Astrocyte (in vitro differentiated cells and primary cell): ENCODE results near the gene FBXL19. TPM values are rescaled to one million over a fixed set of nuclear protein-coding genes. Genes with fewer than 3 reads are reported as not detected.

ENCODE experiments used
- DNase-seq: peaks from one replicate; pipeline ENCODE4 v3.0.0-alpha.2; 2010; ENCODE audit warnings: low read depth
- FAIRE-seq: peaks from 2 replicates; lab custom pipeline; 2011; peaks lifted over from hg19 to GRCh38; lab: Jason Lieb, UNC
- H2AFZ ChIP-seq: 2 replicates; pipeline ENCODE4 v1.6.0; 2012; ENCODE audit warnings: low read depth, low read length, inconsistent platforms
- H3K27ac ChIP-seq: 2 replicates; pipeline ENCODE4 v1.5.1; 2011; ENCODE audit warnings: low read depth, low read length, inconsistent platforms
- H3K27me3 ChIP-seq: 2 replicates; pipeline ENCODE4 v1.6.0; 2011; ENCODE audit warnings: low read length, inconsistent platforms; ENCODE audit not compliant: insufficient read depth
- H3K36me3 ChIP-seq: 2 replicates; pipeline ENCODE4 v1.5.1; 2011; ENCODE audit warnings: low read length, inconsistent platforms; ENCODE audit not compliant: insufficient read depth
- H3K4me1 ChIP-seq: 2 replicates; pipeline ENCODE4 v1.5.1; 2011; ENCODE audit warnings: low read length, inconsistent platforms; ENCODE audit not compliant: insufficient read depth
- H3K4me2 ChIP-seq: 2 replicates; pipeline ENCODE4 v1.6.0; 2012; ENCODE audit warnings: low read length, inconsistent platforms
- H3K4me3 ChIP-seq: 2 replicates; pipeline ENCODE4 v1.5.1; 2011; ENCODE audit warnings: low read depth, mild to moderate bottlenecking, low read length, inconsistent platforms; ENCODE audit not compliant: insufficient read depth
- H3K79me2 ChIP-seq: 2 replicates; pipeline ENCODE4 v1.6.0; 2012; ENCODE audit warnings: mild to moderate bottlenecking, low read length, inconsistent platforms; ENCODE audit not compliant: insufficient read depth
- H3K9ac ChIP-seq: 2 replicates; pipeline ENCODE4 v1.6.0; 2012; ENCODE audit warnings: mild to moderate bottlenecking, low read length, inconsistent platforms
- H3K9me3 ChIP-seq: 2 replicates; pipeline ENCODE4 v1.5.1; 2012; ENCODE audit warnings: low read depth, mild to moderate bottlenecking, low read length, inconsistent platforms; ENCODE audit not compliant: insufficient read depth
- H4K20me1 ChIP-seq: 2 replicates; pipeline ENCODE4 v1.6.0; 2012; ENCODE audit warnings: low read length, inconsistent platforms; ENCODE audit not compliant: insufficient read depth
- H3K27ac Mint-ChIP-seq: one replicate; pipeline ENCODE4 v1.8.0; 2021; ENCODE audit warnings: mild to moderate bottlenecking, mixed read lengths; ENCODE audit not compliant: unreplicated experiment
- H3K27me3 Mint-ChIP-seq: one replicate; pipeline ENCODE4 v1.8.0; 2021; ENCODE audit warnings: low read depth, mixed read lengths; ENCODE audit not compliant: unreplicated experiment
- H3K36me3 Mint-ChIP-seq: one replicate; pipeline ENCODE4 v1.8.0; 2021; ENCODE audit warnings: low read depth, mixed read lengths; ENCODE audit not compliant: unreplicated experiment
- H3K4me1 Mint-ChIP-seq: one replicate; pipeline ENCODE4 v1.8.0; 2021; ENCODE audit warnings: low read depth, mixed read lengths; ENCODE audit not compliant: unreplicated experiment
- H3K4me3 Mint-ChIP-seq: one replicate; pipeline ENCODE4 v1.8.0; 2021; ENCODE audit warnings: mild to moderate bottlenecking, moderate library complexity, mixed read lengths; ENCODE audit not compliant: unreplicated experiment
- H3K9me3 Mint-ChIP-seq: one replicate; pipeline ENCODE4 v1.8.0; 2021; ENCODE audit warnings: mild to moderate bottlenecking, mixed read lengths; ENCODE audit not compliant: unreplicated experiment
- EZH2 ChIP-seq: IDR thresholded peaks from 2 replicates; pipeline ENCODE4 v1.6.1; 2012; ENCODE audit warnings: mild to moderate bottlenecking, low read length, inconsistent platforms; ENCODE audit not compliant: insufficient read depth
- total RNA-seq: library from RNA; stranded (reverse); gene quantifications from 2 replicates; pipeline ENCODE4 v1.2.1, GENCODE V29; 2021
- TF ChIP-seq, protein P1 (sequence below): IDR thresholded peaks from 2 replicates; pipeline ENCODE4 v1.5.1; 2011; ENCODE audit warnings: low read depth, mild to moderate bottlenecking, inconsistent platforms, low read length, moderate library complexity; ENCODE audit not compliant: insufficient read depth

The FBXL19 gene
- total RNA-seq, 1 donor from 2014 or later: 42.5 TPM

GRCh38 chr16:30892670-30893416 lies 30.5 kb upstream of the FBXL19 start:
- no peak for FAIRE-seq

DNA sequence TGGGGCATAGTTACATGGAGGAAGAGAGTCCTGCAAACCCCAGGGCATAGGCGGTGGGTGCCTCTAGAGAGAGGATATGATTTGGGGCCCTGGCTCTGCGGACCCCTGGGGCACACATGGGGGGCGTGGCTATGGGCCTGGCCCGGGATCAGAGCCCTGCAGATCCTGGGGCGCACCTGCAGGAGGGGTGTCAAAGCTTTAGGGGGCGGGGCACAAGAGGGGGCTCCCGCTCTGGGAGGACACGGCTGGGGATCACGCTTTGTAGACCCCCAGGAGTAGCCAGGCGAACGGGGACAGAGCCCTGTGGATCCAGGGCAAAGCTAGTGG lies 30.0 kb upstream of the FBXL19 start:
- Mint-ChIP-seq H3K4me1 (peaks cover 18% of the 10 kb centered on the region), H3K27ac (peak overlapping the region; percentile 62), H3K4me3 (peak overlapping the region; percentile 88), H3K9me3 (no peaks in the 10 kb centered on the region), H3K36me3 (peaks cover 9% of the 10 kb centered on the region), H3K27me3 (no peaks in the 10 kb centered on the region)
- peak overlapping the region; percentile 62 for H3K27ac ChIP-seq
- DNase-seq (no peak), FAIRE-seq (no peak)
- H3K4me3 ChIP-seq: peak overlapping the region; percentile 98
- no peaks in the 10 kb centered on the region for H3K27me3 ChIP-seq
- H3K4me2 ChIP-seq: peak overlapping the region; percentile 99
- peak overlapping the region; percentile 93 for H2AFZ ChIP-seq
- TF ChIP-seq, protein P1, sequence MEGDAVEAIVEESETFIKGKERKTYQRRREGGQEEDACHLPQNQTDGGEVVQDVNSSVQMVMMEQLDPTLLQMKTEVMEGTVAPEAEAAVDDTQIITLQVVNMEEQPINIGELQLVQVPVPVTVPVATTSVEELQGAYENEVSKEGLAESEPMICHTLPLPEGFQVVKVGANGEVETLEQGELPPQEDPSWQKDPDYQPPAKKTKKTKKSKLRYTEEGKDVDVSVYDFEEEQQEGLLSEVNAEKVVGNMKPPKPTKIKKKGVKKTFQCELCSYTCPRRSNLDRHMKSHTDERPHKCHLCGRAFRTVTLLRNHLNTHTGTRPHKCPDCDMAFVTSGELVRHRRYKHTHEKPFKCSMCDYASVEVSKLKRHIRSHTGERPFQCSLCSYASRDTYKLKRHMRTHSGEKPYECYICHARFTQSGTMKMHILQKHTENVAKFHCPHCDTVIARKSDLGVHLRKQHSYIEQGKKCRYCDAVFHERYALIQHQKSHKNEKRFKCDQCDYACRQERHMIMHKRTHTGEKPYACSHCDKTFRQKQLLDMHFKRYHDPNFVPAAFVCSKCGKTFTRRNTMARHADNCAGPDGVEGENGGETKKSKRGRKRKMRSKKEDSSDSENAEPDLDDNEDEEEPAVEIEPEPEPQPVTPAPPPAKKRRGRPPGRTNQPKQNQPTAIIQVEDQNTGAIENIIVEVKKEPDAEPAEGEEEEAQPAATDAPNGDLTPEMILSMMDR: no peak
- TF ChIP-seq EZH2: no peak
- H3K36me3 ChIP-seq: peaks cover 5% of the 10 kb centered on the region
- peaks cover 6% of the 10 kb centered on the region for H4K20me1 ChIP-seq
- H3K79me2 ChIP-seq: peaks cover 20% of the 10 kb centered on the region
- peak overlapping the region; percentile 94 for H3K9ac ChIP-seq
- H3K4me1 ChIP-seq: peaks cover 33% of the 10 kb centered on the region
- no peaks in the 10 kb centered on the region for H3K9me3 ChIP-seq

More at GRCh38 chr16:30892670-30893416, 30.5 kb upstream of the FBXL19 start:
- peaks cover 9% of the 10 kb centered on the region for H3K36me3 Mint-ChIP-seq
- Histone ChIP-seq H3K27me3 (no peaks in the 10 kb centered on the region), H3K4me3 (peak overlapping the region; percentile 98), H3K4me1 (peaks cover 33% of the 10 kb centered on the region), H2AFZ (peak overlapping the region; percentile 93), H3K4me2 (peak overlapping the region; percentile 99), H3K9me3 (no peaks in the 10 kb centered on the region), H3K36me3 (peaks cover 8% of the 10 kb centered on the region), H4K20me1 (peaks cover 6% of the 10 kb centered on the region), H3K79me2 (peaks cover 20% of the 10 kb centered on the region), H3K27ac (no peak overlapping the region), H3K9ac (peak overlapping the region; percentile 94)
- peak overlapping the region; percentile 88 for H3K4me3 Mint-ChIP-seq
- H3K27ac Mint-ChIP-seq: peak overlapping the region; percentile 62
- no peaks in the 10 kb centered on the region for H3K27me3 Mint-ChIP-seq
- no peaks in the 10 kb centered on the region for H3K9me3 Mint-ChIP-seq
- DNase-seq: no peak
- H3K4me1 Mint-ChIP-seq: peaks cover 18% of the 10 kb centered on the region
- no peak for TF ChIP-seq EZH2

- TF ChIP-seq, protein P1: no peak
- no peak for TF ChIP-seq EZH2
- peaks cover 6% of the 10 kb centered on the region for H4K20me1 ChIP-seq
- Mint-ChIP-seq H3K27ac (peak within 1 kb of the TSS; percentile 87), H3K4me3 (peak within 1 kb of the TSS; percentile 88), H3K36me3 (peaks cover 4% of the 10 kb centered on the region), H3K4me1 (peaks cover 18% of the 10 kb centered on the region), H3K27me3 (no peaks in the 10 kb centered on the region), H3K9me3 (no peaks in the 10 kb centered on the region)
- H3K36me3 ChIP-seq: peaks cover 3% of the 10 kb centered on the region
- H3K9me3 ChIP-seq: no peaks in the 10 kb centered on the region
- FAIRE-seq: no peak
- H3K4me1 ChIP-seq: peaks cover 33% of the 10 kb centered on the region
- DNase-seq: peak; percentile 64
- peak within 1 kb of the TSS; percentile 98 for H3K4me3 ChIP-seq
- peak within 1 kb of the TSS; percentile 99 for H3K4me2 ChIP-seq
- peak within 1 kb of the TSS; percentile 62 for H3K27ac ChIP-seq
- H3K9ac ChIP-seq: peak within 1 kb of the TSS; percentile 94
- peak within 1 kb of the TSS; percentile 93 for H2AFZ ChIP-seq
- no peaks in the 10 kb centered on the region for H3K27me3 ChIP-seq
- peaks cover 20% of the 10 kb centered on the region for H3K79me2 ChIP-seq
Measured at GRCh38 chr16:30893744-30894539, 29.4 kb upstream of the FBXL19 start, which contains the start of gene BCL7C. BCL7C (minus strand) TSS chr16:30894077; CDS start chr16:30893944, 133 bp downstream.
